ENCODE results near the gene THAP12.
"Not testable (repeated sequence)": the region's sequence is repeated elsewhere in the genome, so short reads cannot be mapped to it uniquely, and the experiment has no call there.

THAP12 gene

DNA sequence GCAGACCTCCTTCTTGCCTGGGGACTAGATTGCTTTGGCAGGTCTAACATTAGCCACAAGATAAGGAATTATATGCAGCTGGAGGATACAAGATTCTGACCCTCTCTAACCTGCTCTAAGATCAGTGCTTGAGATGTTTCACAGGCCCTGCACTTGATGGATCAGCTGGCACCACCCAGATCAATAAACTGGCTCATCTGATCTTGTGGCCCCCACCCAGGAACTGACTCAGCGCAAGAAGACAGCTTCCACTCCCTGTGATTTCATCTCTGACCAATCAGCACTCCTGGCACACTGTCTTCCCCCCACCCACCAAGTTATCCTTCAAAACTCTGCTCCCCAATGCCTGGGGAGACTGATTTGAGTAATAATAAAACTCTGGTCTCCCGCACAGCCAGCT lies 57.6 kb downstream of the THAP12 start:
- not testable (repeated sequence) for H3K27ac ChIP-seq (ENCODE audit: low read depth, low read length); H3K4me3 ChIP-seq (ENCODE audit: low read depth in 1 of 2, low read length in 2 of 2); H3K36me3 ChIP-seq (ENCODE audit: insufficient read depth, low read length); H3K4me1 ChIP-seq (ENCODE audit: insufficient read depth, low read length); H3K9me3 ChIP-seq (ENCODE audit: low read length); H3K9ac ChIP-seq (ENCODE audit: low read length)
- H3K27me3 ChIP-seq (ENCODE audit: control insufficient read depth in 1 of 2, insufficient read depth in 2 of 2, low read length in 2 of 2), result peaks cover 0 to 21% of the 10 kb centered on the region in 2 donors

DNA sequence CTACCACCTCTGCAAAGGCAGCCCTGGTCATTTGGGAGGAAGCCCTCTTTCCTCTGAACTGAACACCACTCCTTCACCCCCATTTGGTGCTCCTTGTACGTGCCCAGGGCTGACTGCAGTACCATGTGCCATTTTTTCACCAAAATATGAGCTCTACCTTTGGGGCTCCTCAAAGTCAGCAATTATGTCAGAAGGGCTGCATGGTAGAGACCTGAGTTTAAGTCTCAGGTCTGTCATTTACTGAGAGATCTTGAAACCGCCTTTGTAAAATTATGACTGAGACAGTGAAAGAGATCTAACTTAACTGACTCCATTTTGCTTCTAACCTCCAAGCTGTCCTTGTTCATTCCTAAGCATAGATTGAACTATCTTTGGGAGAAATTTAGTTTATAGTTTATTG lies 58.0 kb downstream of the THAP12 start:
- no peaks in the 10 kb centered on the region for H3K36me3 ChIP-seq (ENCODE audit: insufficient read depth, low read length)
- peaks cover 0 to 21% of the 10 kb centered on the region in 2 donors for H3K27me3 ChIP-seq (ENCODE audit: control insufficient read depth in 1 of 2, insufficient read depth in 2 of 2, low read length in 2 of 2)
- H3K9me3 ChIP-seq (ENCODE audit: low read length), result no peaks in the 10 kb centered on the region
- H3K4me1 ChIP-seq (ENCODE audit: insufficient read depth, low read length), result no peaks in the 10 kb centered on the region
- H3K27ac ChIP-seq (ENCODE audit: low read depth, low read length), result no peak overlapping the region
- H3K9ac ChIP-seq (ENCODE audit: low read length), result no peak overlapping the region
- no peak overlapping the region for H3K4me3 ChIP-seq (ENCODE audit: low read depth in 1 of 2, low read length in 2 of 2)

DNA sequence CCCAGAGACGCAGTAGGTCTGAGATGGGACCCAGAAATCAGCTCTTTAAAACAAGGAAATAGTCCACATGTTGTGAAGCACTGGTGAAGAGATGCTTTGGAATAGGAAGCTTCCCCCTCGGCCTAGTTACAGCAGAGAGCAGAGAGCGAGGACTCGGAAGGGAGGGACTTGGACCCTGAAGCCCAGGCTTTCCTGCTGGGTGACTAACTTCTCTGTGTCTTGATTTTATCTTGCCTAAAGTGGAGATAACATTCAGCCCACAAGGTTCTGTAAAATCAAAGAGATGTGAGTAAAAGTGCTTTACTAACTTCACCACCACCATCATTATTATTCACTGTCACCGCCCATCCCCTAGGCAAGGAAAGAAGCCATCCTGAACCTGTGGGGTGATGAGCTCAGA lies 58.4 kb downstream of the THAP12 start:
- H3K27me3 ChIP-seq (ENCODE audit: control insufficient read depth in 1 of 2, insufficient read depth in 2 of 2, low read length in 2 of 2), result peaks cover 0 to 21% of the 10 kb centered on the region in 2 donors
- no peak overlapping the region for H3K4me3 ChIP-seq (ENCODE audit: low read depth in 1 of 2, low read length in 2 of 2)
- H3K36me3 ChIP-seq (ENCODE audit: insufficient read depth, low read length), result no peaks in the 10 kb centered on the region
- no peak overlapping the region for H3K27ac ChIP-seq (ENCODE audit: low read depth, low read length)
- H3K9ac ChIP-seq (ENCODE audit: low read length), result no peak overlapping the region
- H3K4me1 ChIP-seq (ENCODE audit: insufficient read depth, low read length), result no peaks in the 10 kb centered on the region
- H3K9me3 ChIP-seq (ENCODE audit: low read length), result no peaks in the 10 kb centered on the region

DNA sequence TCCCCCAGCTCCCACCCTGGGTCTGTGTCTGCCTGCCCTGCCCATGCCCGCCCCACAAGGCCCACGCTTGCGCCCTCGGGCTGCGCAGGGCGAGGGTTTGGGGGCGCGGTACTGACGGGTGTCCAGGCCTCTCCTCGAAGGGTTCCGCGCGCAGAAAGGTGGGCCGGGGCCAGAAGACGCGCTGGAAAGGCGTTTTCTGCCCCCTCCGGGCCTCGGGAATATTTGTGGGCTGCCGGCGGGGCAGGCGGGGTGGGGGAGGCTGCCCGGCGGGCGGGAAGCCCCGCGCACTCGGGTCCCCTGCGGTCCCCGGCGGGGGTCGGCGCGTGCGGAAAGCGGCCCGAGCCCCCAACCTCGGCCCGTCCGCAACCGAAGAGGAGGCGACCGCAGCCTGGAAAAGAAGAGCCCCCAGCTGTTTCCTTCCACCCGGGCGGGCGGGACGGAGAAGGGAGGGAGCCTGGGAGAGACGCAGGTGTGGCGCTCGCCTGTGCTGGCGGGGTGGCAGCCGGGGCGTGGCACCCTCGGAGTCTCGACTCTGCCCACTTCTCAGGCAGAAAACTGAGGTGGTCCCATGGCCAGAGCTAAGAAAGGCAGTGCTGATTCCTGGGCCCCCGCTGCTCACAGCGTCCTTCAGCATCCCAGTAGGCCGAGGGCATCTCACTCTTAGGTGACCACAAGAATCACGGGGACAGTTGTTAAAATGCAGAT lies 59.0 kb downstream of the THAP12 start:
- Histone ChIP-seq H3K4me3 (ENCODE audit: low read depth in 1 of 2, low read length in 2 of 2) (no peak overlapping the region), H3K27me3 (ENCODE audit: control insufficient read depth in 1 of 2, insufficient read depth in 2 of 2, low read length in 2 of 2) (peaks cover 0 to 21% of the 10 kb centered on the region in 2 donors), H3K4me1 (ENCODE audit: insufficient read depth, low read length) (no peaks in the 10 kb centered on the region), H3K27ac (ENCODE audit: low read depth, low read length) (no peak overlapping the region), H3K9ac (ENCODE audit: low read length) (no peak overlapping the region), H3K9me3 (ENCODE audit: low read length) (no peaks in the 10 kb centered on the region), H3K36me3 (ENCODE audit: insufficient read depth, low read length) (no peaks in the 10 kb centered on the region)

DNA sequence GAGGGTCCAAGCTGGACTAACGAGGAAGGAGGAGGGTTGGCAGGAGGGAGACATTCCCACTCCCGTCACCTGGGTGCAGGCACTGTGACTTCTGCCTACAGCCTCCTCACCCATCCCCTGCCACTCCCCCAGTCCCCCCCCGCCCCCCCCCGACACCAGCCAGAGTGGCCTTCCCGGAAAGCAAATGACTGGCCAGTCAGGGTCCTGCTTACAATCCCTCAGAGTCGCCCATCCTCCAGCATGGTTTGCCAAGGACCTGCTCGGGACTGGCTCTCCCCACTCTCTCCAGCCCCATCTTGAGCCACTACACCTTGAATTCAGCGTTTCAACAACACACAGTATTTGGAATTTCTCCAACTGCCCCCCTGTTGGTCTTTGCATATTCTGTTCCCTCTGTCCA lies 59.6 kb downstream of the THAP12 start:
- Histone ChIP-seq H3K36me3 (ENCODE audit: insufficient read depth, low read length) (no peaks in the 10 kb centered on the region), H3K4me3 (ENCODE audit: low read depth in 1 of 2, low read length in 2 of 2) (no peak overlapping the region), H3K27me3 (ENCODE audit: control insufficient read depth in 1 of 2, insufficient read depth in 2 of 2, low read length in 2 of 2) (peaks cover 0 to 21% of the 10 kb centered on the region in 2 donors), H3K4me1 (ENCODE audit: insufficient read depth, low read length) (no peaks in the 10 kb centered on the region), H3K9me3 (ENCODE audit: low read length) (no peaks in the 10 kb centered on the region), H3K9ac (ENCODE audit: low read length) (no peak overlapping the region), H3K27ac (ENCODE audit: low read depth, low read length) (no peak overlapping the region)

DNA sequence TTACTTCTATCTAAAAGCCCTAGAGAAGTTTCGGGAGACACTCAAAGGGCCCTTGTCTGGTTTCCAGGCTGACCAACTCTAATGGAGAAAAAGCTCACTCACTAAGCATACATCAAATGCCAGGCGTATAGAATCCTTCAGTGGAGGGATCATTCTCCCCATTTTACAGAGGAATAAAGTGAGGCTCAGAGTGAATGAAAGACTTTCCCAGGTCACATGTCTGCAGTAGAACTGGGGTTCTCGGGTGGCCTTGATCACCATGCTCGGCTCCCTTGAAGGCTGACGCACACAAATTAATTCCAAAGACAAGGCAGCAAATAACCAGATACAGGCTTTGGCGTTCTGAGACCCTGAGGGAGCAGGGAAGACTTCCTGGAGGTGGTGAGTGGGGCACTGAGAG lies 60.0 kb downstream of the THAP12 start:
- peaks cover 0 to 21% of the 10 kb centered on the region in 2 donors for H3K27me3 ChIP-seq (ENCODE audit: control insufficient read depth in 1 of 2, insufficient read depth in 2 of 2, low read length in 2 of 2)
- no peaks in the 10 kb centered on the region for H3K9me3 ChIP-seq (ENCODE audit: low read length)
- no peaks in the 10 kb centered on the region for H3K4me1 ChIP-seq (ENCODE audit: insufficient read depth, low read length)
- no peak overlapping the region for H3K27ac ChIP-seq (ENCODE audit: low read depth, low read length)
- no peak overlapping the region for H3K4me3 ChIP-seq (ENCODE audit: low read depth in 1 of 2, low read length in 2 of 2)
- no peak overlapping the region for H3K9ac ChIP-seq (ENCODE audit: low read length)
- no peaks in the 10 kb centered on the region for H3K36me3 ChIP-seq (ENCODE audit: insufficient read depth, low read length)

DNA sequence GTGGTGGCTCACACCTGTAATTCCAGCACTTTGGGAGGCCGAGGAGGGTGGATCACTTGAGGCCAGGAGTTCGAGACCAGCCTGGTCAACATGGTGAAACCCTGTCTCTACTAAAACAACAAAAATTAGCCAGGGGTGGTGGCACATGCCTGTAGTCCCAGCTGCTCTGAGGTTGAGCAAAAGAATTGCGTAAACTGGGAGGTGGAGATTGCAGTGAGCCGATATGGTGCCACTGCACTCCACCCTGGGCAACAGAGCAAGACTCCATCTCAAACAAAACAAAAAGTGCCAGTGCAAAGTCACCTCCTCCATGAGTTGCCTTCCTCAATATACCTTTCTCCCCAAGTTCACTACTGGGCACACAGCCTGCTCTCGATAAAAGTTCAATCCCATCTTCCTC lies 61.1 kb downstream of the THAP12 start:
- H3K27me3 ChIP-seq (ENCODE audit: control insufficient read depth in 1 of 2, insufficient read depth in 2 of 2, low read length in 2 of 2), result peaks cover 0 to 21% of the 10 kb centered on the region in 2 donors
- not testable (repeated sequence) for H3K4me3 ChIP-seq (ENCODE audit: low read depth in 1 of 2, low read length in 2 of 2); H3K9me3 ChIP-seq (ENCODE audit: low read length); H3K36me3 ChIP-seq (ENCODE audit: insufficient read depth, low read length); H3K4me1 ChIP-seq (ENCODE audit: insufficient read depth, low read length); H3K27ac ChIP-seq (ENCODE audit: low read depth, low read length); H3K9ac ChIP-seq (ENCODE audit: low read length)

DNA sequence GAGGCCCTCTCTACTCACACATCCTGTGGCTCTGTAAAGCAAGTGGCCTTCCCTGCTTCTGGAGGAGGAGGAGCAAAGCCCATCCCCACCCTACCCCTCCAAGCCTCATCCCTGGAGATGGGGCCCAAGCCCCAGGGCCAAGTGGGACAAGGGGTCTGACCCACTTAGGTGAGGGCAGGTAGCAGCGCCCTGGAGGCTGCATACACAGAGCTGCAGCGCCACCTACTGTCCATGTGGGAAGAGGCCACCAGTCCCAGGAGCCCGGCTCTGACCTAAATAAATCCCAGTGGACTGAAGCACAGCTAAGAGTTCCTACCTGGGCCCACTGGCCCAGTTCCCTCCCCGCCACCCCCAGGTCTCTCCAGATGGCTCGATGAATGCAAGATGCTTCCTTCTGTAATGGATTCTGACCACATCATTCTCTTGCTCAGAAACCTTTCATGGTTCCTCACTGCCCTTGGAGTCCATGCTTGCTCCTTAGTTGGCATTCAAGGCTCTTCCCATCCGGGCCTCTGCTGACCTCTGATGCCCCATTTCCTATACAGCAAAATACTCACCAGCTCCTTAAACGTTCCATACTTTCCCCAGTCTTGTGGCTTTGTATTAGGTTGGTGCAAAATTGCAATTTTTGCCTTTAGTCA lies 62.1 kb downstream of the THAP12 start:
- H3K27ac ChIP-seq (ENCODE audit: low read depth, low read length), result no peak overlapping the region
- no peaks in the 10 kb centered on the region for H3K36me3 ChIP-seq (ENCODE audit: insufficient read depth, low read length)
- H3K4me1 ChIP-seq (ENCODE audit: insufficient read depth, low read length), result no peaks in the 10 kb centered on the region
- no peaks in the 10 kb centered on the region for H3K9me3 ChIP-seq (ENCODE audit: low read length)
- peaks cover 0 to 21% of the 10 kb centered on the region in 2 donors for H3K27me3 ChIP-seq (ENCODE audit: control insufficient read depth in 1 of 2, insufficient read depth in 2 of 2, low read length in 2 of 2)
- no peak overlapping the region for H3K9ac ChIP-seq (ENCODE audit: low read length)
- H3K4me3 ChIP-seq (ENCODE audit: low read depth in 1 of 2, low read length in 2 of 2), result no peak overlapping the region

DNA sequence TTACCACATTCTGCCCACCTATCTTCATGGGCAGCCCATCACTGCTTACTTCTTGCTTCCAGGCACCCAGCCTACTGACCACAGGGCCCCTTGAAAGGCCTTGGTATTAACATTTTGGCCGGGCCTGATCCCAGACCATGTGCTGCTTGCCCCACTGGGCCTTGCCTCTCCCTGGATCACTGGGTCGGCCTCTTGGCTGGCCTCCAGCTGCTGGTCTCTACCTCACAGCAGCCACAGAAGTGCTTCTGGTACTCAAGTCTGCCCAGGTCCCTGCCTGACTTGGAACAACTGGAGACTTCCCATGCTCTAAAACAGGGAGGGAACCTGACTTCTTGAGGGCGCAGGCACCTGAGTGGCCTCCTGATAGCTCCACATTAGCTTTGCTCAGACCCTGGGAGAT lies 63.6 kb downstream of the THAP12 start:
- H3K36me3 ChIP-seq (ENCODE audit: insufficient read depth, low read length), result no peaks in the 10 kb centered on the region
- no peak overlapping the region for H3K27ac ChIP-seq (ENCODE audit: low read depth, low read length)
- peaks cover 0 to 21% of the 10 kb centered on the region in 2 donors for H3K27me3 ChIP-seq (ENCODE audit: control insufficient read depth in 1 of 2, insufficient read depth in 2 of 2, low read length in 2 of 2)
- no peaks in the 10 kb centered on the region for H3K9me3 ChIP-seq (ENCODE audit: low read length)
- no peak overlapping the region for H3K9ac ChIP-seq (ENCODE audit: low read length)
- H3K4me3 ChIP-seq (ENCODE audit: low read depth in 1 of 2, low read length in 2 of 2), result no peak overlapping the region
- H3K4me1 ChIP-seq (ENCODE audit: insufficient read depth, low read length), result no peaks in the 10 kb centered on the region

DNA sequence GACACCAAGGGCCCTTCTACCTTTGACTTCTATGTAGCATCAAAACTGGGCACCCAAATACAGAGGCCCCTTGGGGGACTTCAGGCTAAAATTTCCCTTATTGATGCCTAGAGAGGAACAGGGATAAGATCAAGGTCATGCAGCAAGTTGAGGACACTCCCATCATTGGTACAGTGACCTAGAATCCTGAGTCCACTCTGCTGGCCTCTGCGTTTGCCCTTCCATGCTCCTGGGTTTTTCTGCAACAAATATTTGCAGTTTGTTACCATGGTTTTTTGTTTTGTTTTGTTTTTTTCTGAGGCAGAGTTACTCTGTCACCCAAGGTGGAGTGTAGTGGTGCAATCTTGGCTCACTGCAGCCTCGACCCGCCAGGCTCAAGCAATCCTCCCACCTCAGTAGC lies 64.2 kb downstream of the THAP12 start:
- H3K9ac ChIP-seq (ENCODE audit: low read length), result no peak overlapping the region
- H3K36me3 ChIP-seq (ENCODE audit: insufficient read depth, low read length), result no peaks in the 10 kb centered on the region
- no peaks in the 10 kb centered on the region for H3K9me3 ChIP-seq (ENCODE audit: low read length)
- H3K4me3 ChIP-seq (ENCODE audit: low read depth in 1 of 2, low read length in 2 of 2), result no peak overlapping the region
- no peak overlapping the region for H3K27ac ChIP-seq (ENCODE audit: low read depth, low read length)
- H3K27me3 ChIP-seq (ENCODE audit: control insufficient read depth in 1 of 2, insufficient read depth in 2 of 2, low read length in 2 of 2), result peaks cover 0 to 16% of the 10 kb centered on the region in 2 donors
- H3K4me1 ChIP-seq (ENCODE audit: insufficient read depth, low read length), result no peaks in the 10 kb centered on the region

DNA sequence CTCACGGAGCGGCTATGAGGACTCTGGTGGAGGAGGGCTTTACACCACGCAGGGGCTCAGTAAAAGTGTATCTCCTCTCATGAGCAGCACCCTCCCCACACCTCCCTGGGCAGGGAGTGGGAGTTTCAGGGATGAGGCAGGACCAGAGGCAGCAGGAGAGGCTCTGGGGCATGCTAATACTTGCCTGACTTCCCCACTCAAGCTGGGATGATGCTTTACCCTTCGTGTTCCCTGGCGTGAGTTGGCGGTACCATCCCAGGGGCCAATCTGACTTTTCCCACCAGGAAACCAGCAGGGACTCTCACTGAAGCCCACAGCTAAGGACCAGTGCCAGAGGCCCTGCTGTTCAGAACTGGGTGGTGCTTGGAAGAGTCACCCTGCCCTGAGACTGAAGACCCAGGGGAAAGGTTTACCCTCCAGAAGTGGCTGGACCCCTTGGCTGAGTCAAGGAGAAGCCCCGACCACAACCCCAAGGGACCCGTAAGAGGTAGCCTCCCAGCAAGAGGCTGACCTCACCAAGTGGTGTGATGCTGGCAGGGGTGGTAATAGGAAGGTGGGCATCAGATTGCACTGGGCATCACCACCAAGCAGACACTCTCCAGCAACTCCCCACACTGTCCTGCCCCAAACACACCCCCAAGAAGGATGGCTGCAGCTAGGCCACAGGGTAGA lies 65.6 kb downstream of the THAP12 start:
- H3K4me3 ChIP-seq (ENCODE audit: low read depth in 1 of 2, low read length in 2 of 2), result no peak overlapping the region
- no peaks in the 10 kb centered on the region for H3K36me3 ChIP-seq (ENCODE audit: insufficient read depth, low read length)
- peaks cover 0 to 5% of the 10 kb centered on the region in 2 donors for H3K27me3 ChIP-seq (ENCODE audit: control insufficient read depth in 1 of 2, insufficient read depth in 2 of 2, low read length in 2 of 2)
- H3K27ac ChIP-seq (ENCODE audit: low read depth, low read length), result no peak overlapping the region
- H3K9me3 ChIP-seq (ENCODE audit: low read length), result no peaks in the 10 kb centered on the region
- H3K4me1 ChIP-seq (ENCODE audit: insufficient read depth, low read length), result peaks cover 4% of the 10 kb centered on the region
- H3K9ac ChIP-seq (ENCODE audit: low read length), result no peak overlapping the region
